NT2/D1 (cell line): ENCODE results near the gene PRSS38.

Experiments used
- SUZ12 ChIP-seq: IDR thresholded peaks from 2 replicates; pipeline ENCODE4 v1.6.1; 2011; ENCODE audit not compliant: insufficient read length, insufficient read depth; ENCODE audit errors: extremely low read depth
- YY1 ChIP-seq: IDR thresholded peaks from 2 replicates; pipeline ENCODE4 v1.6.1; 2011; ENCODE audit not compliant: insufficient read length, insufficient read depth

GRCh38 chr1:227893949-227894721, 78.7 kb downstream of the PRSS38 start:
- TF ChIP-seq YY1 (no peak), SUZ12 (no peak)
